ENCODE measurements around the gene PHLDB3. TPM values are rescaled to one million over a fixed set of nuclear protein-coding genes. Genes with fewer than 3 reads are reported as not detected.

PHLDB3 gene
- total and polyA plus RNA-seq, 2 donors (not counting 3 experiments of a cell fraction or from before 2014, with no cell fraction given) = 5.5 to 12.0 TPM

DNA sequence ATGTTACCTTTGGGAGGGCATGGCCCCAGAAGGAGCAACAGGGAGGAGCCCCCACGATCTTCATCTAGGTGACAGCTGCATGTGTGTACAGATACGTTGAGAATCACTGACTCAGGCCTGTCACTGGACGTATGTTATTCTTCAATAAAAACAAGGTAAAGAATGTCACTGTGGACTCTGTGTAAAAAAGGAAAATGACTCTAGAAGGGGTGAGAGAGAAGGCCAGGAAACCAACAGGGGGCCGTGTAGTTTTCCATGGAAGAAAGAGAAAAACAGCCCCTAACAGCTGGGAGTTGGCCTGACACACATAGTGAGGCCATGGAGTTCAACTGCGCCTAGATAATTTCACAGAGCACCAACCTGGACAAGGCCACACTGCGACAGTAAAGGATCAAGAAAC, 37.3 kb downstream of the PHLDB3 start:
- CTCF ChIA-PET = interaction anchor here (0.8 to 1.8 kb wide), 3 partner anchors 20 to 53 kb away, joined by 3 to 10 read pairs (median 7); no protein-coding TSS in a partner anchor
- no TSS peak for BruUV-seq (replicated peaks)
- H3K27me3 ChIP-seq (ENCODE audit: control insufficient read depth in 2 of 2, insufficient read depth in 2 of 2, low read length in 2 of 2) = no peaks in the 10 kb centered on the region
- DNase-seq (ENCODE audit: low read depth, low spot score) (no peak), FAIRE-seq (peak; percentile 62)
- peak overlapping the region; percentile 82 for H2AFZ ChIP-seq (ENCODE audit: low read depth, low read length)
- POLR2A ChIA-PET = no interaction called here
- peaks cover 23% of the 10 kb centered on the region for H3K4me1 ChIP-seq (ENCODE audit: control insufficient read depth, extremely low read depth, insufficient read depth, low read length)
- H3K9ac ChIP-seq (replicated peaks; ENCODE audit: extremely low read depth, insufficient read depth, low read length) = no peak overlapping the region
- no peak overlapping the region for H3K4me2 ChIP-seq (ENCODE audit: insufficient read depth, low read length)
- H3K9me3 ChIP-seq (replicated peaks; ENCODE audit: control insufficient read depth, insufficient read depth, low read length) = no peaks in the 10 kb centered on the region
- intact Hi-C loops (cut with micrococcal nuclease) (no loop called here), dilution Hi-C loops (cut with MboI; ENCODE audit: extremely low pct_ligation_motif_present, low sequenced_read_pairs) (no loop called here)
- H3K79me2 ChIP-seq (ENCODE audit: control insufficient read depth, insufficient read depth, low read length) = no peaks in the 10 kb centered on the region
- H3K36me3 ChIP-seq (ENCODE audit: control insufficient read depth in 2 of 2, extremely low read depth in 1 of 2, insufficient read depth in 2 of 2, low read length in 2 of 2) = no peaks in the 10 kb centered on the region
- peak overlapping the region; percentile 47 for H3K27ac ChIP-seq (ENCODE audit: insufficient read depth, low read depth, low read length)
- TF ChIP-seq FOS (IDR thresholded peaks at IDR 0.05; ENCODE audit: borderline replicate concordance, insufficient read depth, low read length) = no peak
- TF ChIP-seq POLR2A (IDR thresholded peaks at IDR 0.05; ENCODE audit: low read depth, low read length) = no peak
- no peaks in the 10 kb centered on the region for H3K9me1 ChIP-seq (replicated peaks; ENCODE audit: control insufficient read depth, extremely low read depth, insufficient read depth, low read length)
- H4K20me1 ChIP-seq (replicated peaks; ENCODE audit: control insufficient read depth, extremely low read depth, insufficient read depth, low read length) = no peaks in the 10 kb centered on the region
- H3K4me3 ChIP-seq (replicated peaks in 1 of 3; ENCODE audit: insufficient read depth in 1 of 3, low read depth in 1 of 3, low read length in 3 of 3) = no peak overlapping the region

DNA sequence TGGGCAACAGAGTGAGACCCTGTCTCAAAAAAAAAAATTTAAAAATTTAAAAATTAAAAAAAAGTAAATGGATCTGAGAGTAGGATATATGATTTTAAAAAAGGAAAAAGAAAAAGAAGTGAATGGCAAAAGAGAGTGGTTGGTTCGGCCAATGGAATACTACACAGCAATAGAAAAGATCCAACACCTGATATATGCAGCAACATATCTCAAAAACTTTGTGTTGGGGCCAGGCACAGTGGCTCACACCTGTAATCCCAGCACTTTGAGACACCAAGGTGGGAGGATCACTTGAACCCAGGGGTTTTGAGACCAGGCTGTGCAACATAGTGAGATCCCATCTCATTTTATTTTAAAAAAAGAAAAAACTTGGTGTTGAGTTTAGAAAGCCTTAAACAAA, 37.8 kb downstream of the PHLDB3 start:
- H3K4me2 ChIP-seq (ENCODE audit: insufficient read depth, low read length) = no peak overlapping the region
- TF ChIP-seq MYC (IDR thresholded peaks at IDR 0.05; ENCODE audit: low read depth, low read length) (no peak), POLR2AphosphoS5 (IDR thresholded peaks at IDR 0.05; ENCODE audit: insufficient read depth, low read depth, low read length) (no peak), POLR2A (IDR thresholded peaks at IDR 0.05; ENCODE audit: low read depth, low read length) (no peak), MAX (IDR thresholded peaks at IDR 0.05; ENCODE audit: insufficient read depth, insufficient read length) (no peak), GATA2 (IDR thresholded peaks at IDR 0.05; ENCODE audit: insufficient read depth, insufficient read length, low read depth, low read length) (no peak), EZH2 (IDR thresholded peaks at IDR 0.05; ENCODE audit: borderline replicate concordance, low read depth, low read length, severe bottlenecking) (no peak), FOS (IDR thresholded peaks at IDR 0.05; ENCODE audit: borderline replicate concordance, insufficient read depth, low read length) (no peak), CTCF (IDR thresholded peaks at IDR 0.05; ENCODE audit: extremely low read depth in 1 of 2, insufficient read depth in 1 of 2, low read depth in 1 of 2, low read length in 2 of 2) (no peak), JUN (IDR thresholded peaks at IDR 0.05; ENCODE audit: borderline replicate concordance, insufficient read depth, insufficient read length, low read depth) (no peak)
- DNase-seq (ENCODE audit: low read depth, low spot score) (no peak), FAIRE-seq (no peak)
- no peak overlapping the region for H3K27ac ChIP-seq (ENCODE audit: insufficient read depth, low read depth, low read length)
- H3K79me2 ChIP-seq (ENCODE audit: control insufficient read depth, insufficient read depth, low read length) = no peaks in the 10 kb centered on the region
- no peaks in the 10 kb centered on the region for H3K36me3 ChIP-seq (ENCODE audit: control insufficient read depth in 2 of 2, extremely low read depth in 1 of 2, insufficient read depth in 2 of 2, low read length in 2 of 2)
- H3K27me3 ChIP-seq (ENCODE audit: control insufficient read depth in 2 of 2, insufficient read depth in 2 of 2, low read length in 2 of 2) = no peaks in the 10 kb centered on the region
- dilution Hi-C loops (cut with MboI; ENCODE audit: extremely low pct_ligation_motif_present, low sequenced_read_pairs) = no loop called here
- H3K4me3 ChIP-seq (replicated peaks in 1 of 3; ENCODE audit: insufficient read depth in 1 of 3, low read depth in 1 of 3, low read length in 3 of 3) = no peak overlapping the region
- H3K4me1 ChIP-seq (ENCODE audit: control insufficient read depth, extremely low read depth, insufficient read depth, low read length) = peaks cover 23% of the 10 kb centered on the region
- BruUV-seq (replicated peaks) = no TSS peak
- ChIA-PET CTCF (interaction anchor here (0.8 to 1.8 kb wide), 4 partner anchors 16 to 53 kb away, joined by 3 to 10 read pairs (median 5); no protein-coding TSS in a partner anchor), POLR2A (no interaction called here)
- H3K9ac ChIP-seq (replicated peaks; ENCODE audit: extremely low read depth, insufficient read depth, low read length) = no peak overlapping the region
- H2AFZ ChIP-seq (ENCODE audit: low read depth, low read length) = no peak overlapping the region
- H3K9me1 ChIP-seq (replicated peaks; ENCODE audit: control insufficient read depth, extremely low read depth, insufficient read depth, low read length) = no peaks in the 10 kb centered on the region
- intact Hi-C loops (cut with micrococcal nuclease) = no loop called here
- H4K20me1 ChIP-seq (replicated peaks; ENCODE audit: control insufficient read depth, extremely low read depth, insufficient read depth, low read length) = no peaks in the 10 kb centered on the region
- no peaks in the 10 kb centered on the region for H3K9me3 ChIP-seq (replicated peaks; ENCODE audit: control insufficient read depth, insufficient read depth, low read length)
